Activated T-cell treated with anti-CD3 and anti-CD28 coated beads, Interleukin-2, amount 50 U/mL, for 48 hours (primary cell): ENCODE data around the gene MGAT4C.
"Not testable (repeated sequence)": the region's sequence is repeated elsewhere in the genome, so short reads cannot be mapped to it uniquely, and the experiment has no call there.

Experiments
- DNase-seq, 2 experiments: peaks; one replicate each; pipeline ENCODE4 v3.0.0-alpha.2; 2020

Gene MGAT4C

DNA sequence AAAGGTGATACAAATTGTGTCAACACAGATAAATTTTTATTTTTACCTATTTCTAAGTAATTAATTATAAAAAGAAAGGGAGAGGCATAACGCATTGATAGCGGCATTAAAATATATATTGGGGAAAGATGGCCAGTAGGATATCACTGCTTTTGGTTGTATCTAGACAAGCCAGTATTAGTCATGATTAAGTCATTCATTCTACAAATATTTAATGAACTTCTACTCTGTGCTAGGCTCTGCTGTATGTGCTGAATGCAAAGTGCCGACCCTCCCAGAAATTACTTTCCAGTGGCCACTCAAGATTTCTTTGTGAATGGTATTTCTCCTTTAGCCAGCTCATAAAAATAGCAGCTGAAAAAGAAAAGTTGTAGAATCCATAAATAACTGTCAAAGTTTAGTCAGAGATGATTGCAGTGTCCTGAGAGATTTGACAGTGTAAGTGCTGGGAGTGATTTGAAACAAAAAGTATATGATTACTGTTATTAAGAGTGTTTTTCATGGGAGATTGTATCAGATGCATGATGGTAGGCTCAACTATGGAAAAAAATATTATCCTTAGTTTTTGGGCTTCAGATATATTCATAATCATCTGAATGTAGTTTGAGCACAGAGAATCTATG lies 133.2 kb downstream of the MGAT4C start:
- no peak for DNase-seq

DNA sequence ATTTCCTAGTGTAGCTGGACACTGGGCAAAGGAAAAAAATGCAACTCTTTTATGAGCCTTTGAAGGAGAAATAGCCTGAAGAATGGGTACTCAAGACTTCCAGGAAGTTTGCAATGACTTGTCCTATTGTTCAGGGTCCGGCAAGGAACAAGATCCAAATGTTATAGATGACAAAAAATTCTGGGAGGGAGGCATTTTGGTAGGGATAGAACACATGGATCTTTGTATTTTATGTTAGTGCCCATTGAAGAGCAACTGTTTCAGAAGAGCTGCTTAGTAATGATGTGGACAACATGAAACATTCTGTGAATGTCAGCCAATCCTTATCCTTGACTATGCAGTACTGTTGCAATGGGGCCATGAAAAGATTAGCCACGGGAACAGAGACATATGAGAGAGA lies 138.0 kb downstream of the MGAT4C start:
- no peak for DNase-seq

DNA sequence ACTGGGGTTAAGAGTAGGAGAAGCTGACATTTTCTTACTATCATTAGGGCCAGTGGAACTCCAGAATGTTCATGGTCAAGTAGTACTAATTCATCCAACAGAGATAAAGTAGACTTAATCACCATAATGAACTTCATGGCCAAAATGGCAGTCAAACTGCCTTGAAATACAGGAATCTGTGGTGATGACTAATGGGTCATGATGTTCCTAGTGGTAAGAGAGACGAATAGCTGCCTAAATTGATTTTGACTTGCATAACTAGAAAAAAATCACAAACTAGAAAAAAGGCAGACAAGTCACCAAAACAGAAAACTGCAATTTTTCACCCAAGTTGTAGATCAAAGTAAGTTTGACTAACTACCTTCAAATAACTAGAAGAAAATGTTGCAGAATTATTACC lies 138.5 kb downstream of the MGAT4C start:
- DNase-seq = no peak

DNA sequence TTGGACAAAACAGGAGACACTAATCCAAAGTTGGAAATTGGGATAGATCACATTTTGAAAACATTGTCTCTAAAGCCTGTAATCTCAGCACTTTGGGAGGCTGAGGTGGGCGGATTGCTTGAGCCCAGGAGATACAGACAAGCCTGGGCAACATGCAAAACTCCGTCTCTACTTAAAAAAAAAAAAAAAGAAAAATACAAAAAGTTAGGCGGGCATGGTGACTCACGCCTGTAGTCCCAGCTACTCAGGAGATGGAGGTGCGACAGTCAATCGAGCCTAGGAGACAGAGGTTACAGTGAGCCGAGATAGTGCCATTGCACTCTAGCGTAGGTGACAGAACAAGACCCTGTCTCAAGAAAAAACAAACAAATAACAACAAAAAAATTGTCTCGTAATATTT lies 152.1 kb downstream of the MGAT4C start:
- no peak for DNase-seq

DNA sequence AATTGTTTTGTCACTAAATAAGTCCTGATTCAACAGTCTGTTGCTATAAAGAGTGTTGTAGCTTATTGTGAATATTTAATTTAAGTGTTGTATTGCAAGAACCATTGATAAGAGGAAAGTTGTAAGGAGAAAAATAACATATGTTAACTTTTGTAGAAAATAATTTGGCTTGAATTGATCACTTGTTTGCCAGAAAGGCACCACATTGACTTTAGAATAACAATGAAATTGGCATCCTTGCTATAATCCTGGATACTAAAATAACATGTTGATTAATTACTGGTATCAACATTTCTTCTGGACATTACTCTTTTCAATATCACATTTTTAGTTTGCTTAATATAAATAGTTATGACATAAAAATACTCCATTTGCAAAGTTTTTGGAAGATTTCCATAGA lies 159.0 kb downstream of the MGAT4C start:
- DNase-seq = no peak

DNA sequence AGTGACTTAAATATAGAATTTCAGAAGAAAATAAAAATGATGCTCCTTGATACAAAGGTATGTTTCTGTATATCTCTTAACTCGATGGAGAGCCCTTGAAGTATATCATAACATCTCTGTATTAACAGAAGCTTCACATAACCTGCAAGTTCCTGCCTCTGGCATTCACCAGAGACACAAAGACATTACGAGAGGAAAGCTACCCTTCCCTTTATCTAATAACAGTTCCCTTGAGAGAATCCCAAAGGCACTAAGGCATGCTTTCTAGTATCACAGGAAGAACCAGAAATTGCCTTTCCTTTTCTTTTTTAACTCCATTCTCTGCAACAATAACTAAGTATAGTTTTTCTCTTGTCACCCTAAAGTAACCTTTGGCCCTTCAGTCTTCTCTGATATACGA lies 164.5 kb downstream of the MGAT4C start:
- DNase-seq = no peak

DNA sequence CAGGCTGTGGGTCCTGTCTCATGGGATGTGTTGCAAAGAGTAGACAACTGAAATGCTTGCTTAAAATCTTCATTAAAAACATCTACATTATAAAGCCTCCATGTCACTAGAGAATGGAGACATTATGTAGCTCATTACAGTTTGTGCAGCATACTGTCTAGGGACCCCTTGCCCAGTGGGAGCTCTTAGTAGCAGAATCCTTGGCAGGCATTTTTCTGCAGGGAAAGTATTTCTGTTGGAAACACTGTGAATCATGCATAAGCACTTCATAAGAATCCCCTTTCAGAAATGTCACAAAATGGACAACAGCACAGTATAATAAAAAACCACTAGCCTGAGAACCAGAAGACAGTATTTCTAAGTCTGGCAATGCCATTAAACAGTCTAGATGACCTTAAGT lies 174.3 kb downstream of the MGAT4C start:
- no peak for DNase-seq

DNA sequence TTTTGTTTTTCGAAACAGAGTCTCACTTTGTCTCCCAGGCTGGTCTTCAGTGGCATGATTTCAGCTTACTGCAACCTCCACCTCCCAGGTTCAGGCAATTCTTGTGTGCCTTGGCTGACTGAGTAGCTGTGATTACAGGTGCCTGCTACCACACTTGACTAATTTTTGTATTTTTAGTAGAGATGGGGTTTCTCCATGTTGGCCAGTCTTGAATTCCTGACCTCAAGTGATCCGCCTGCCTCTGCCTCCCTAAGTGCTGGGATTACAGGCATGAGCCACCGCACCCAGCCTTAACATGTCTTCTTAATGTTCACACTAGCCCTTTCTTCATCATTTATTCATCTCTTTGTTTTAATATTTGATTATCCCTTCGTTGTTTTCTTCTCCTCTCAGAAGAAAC lies 197.1 kb downstream of the MGAT4C start:
- DNase-seq = not testable (repeated sequence)

DNA sequence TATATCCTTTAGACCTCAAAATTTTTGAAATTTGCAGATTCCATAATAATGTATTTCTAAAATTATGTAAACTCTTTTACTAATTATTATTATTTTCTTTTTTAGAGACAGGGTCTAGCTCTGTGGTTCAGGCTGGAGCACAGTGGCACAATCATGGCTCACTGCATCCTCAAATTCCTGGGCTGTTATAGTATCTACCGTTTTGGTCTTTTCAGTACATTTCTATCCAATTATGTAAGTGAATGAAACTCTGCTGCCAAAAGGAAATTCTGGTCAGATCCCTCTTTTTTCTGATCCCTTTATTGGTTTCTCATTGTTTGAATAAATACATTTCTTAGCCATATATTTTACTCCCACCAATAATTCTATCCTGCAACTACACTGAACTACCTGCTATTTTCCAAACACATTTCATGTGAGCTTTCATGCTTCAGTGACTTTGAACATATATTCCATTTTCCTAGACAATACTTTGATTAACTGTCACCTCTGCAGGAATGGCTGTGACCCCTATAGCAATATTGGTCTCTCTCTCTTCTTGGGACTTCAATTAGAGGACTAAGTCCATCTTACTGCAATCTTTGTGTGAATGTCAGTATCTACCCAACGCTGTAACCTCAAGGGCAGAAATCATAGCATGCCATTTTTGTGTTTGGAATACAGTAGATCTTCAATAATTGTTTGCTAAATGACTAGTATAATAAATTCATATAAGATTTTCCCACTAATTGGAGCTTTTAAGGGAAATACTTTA lies 198.9 kb downstream of the MGAT4C start:
- no peak for DNase-seq

DNA sequence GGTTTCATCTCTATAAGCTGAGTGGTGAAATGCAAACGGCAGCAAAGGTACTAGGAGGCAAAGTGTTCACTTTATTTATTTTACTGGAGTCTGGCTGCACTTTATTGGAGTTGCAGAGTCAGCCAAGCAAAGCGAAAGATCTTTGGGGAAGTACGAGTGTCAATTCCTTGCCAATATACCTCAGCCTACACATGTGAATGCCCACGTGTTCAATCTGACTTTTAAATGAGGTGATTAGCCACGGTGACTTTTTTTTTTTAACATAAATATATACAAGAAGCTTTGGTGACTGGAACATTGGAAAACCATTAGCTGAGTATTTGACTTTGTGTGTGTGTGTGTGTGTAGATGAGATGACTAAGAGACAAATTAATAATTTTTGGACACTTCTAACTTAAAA lies 203.3 kb downstream of the MGAT4C start:
- no peak for DNase-seq

DNA sequence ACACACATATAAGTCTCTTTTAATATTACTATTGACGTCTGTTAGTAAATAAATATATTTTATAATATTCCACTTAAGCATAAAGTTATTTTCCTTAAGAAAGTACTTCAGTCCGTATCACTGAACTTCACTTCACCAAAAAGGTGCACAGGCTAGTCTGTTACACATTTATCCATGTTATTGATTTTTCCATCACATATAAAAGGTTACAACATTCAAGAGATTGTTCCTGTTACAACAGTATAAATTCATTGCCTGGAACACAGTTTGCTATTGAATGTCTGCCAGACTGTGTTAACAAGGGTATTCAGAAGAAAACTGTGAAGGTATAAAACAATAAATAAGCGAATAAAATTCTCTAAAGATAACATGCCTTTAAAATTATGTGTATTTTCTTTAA lies 206.2 kb downstream of the MGAT4C start:
- DNase-seq = no peak

DNA sequence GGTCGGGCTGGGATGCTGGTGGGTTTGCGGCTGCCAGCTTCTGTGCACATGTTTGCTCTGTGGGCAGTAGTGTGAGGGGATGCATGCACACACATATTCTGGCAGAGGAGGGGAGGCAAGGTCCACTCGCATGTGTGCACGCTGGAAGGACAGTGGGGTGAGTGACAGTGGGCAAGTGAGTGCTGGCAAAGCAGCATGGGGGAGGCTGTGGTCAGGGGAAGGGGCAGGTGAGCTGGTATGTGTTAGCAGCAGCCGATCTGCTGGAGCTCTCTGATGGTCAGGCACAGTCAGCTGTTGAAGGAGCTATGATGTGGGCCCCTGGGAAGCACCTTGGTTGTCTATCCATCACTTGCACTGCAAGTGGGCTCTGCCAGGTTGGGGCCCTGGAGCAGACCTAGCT lies 211.8 kb downstream of the MGAT4C start:
- no peak for DNase-seq

DNA sequence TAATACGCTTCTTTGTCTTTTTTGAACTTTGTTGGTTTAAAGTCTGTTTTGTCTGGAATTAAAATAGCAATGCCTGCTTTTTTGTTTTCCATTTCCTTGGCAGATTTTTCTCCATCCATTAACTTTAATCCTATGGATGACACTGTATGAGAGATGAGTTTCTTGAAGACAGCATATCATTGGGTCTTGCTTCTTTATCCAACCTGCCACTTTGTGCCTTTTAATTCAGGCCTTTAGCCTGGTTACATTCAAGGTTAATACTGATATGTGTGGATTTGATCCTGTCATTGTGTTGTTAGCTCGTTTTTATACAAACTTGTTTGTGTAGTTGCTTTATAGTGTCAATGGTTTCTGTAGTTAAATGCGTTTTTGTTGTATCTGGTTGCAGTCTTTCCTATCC lies 214.1 kb downstream of the MGAT4C start:
- no peak for DNase-seq

DNA sequence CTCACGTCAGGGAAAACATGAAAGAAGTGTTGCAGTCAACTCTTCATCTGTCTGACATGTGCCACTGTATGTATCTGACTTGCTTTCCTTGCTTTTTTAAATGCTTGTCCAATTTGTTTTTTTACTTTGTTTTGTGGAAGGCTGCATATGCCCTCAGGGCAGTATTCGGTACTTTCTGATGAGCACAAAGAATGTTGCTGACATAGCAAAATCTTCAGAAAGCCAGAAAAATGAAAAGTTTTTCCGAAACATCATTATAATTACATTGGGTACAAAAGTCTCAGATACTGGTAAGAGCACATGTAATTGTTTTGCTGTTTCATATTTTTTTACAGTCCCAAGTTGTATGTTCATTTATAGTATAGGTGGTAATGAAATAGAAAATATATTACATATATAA lies 237.8 kb downstream of the MGAT4C start:
- no peak for DNase-seq

DNA sequence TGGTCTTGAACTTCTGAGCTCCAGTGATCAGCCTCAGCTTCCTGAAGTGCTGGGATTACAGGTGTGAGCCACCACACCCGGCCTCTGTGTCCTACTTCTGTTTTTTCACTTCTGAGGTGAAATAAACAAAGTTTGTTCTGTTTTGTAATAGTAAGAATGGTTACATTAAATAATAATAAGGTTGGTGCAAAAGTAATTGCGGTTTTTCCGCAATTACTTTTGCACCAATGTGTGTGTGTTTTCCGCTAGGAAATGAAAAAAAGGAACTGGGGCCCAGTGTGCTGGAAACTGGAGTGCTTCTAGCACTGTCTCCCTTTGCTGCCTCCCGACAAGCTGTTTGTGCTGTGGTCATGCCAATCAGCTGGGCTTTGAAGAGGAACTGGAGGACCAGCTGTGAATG lies 241.2 kb downstream of the MGAT4C start:
- no peak for DNase-seq

DNA sequence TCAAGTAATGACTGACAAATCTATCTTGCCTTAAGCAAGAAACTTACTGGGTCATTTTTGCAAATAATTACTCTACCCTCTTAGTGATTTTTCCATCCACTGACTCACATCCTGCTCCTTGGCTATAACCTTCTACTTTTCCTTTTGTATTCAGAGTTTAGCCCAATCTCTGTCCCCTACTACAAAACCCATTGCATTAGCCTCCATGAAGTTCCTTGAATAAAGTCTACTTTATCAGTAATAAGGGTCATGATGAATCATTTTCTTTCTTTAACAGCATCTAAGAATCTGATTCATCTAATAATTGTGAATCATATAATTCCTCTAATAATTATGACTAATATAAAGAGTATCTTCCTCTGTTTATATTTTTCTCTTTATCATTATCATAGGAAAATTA lies 249.5 kb downstream of the MGAT4C start:
- no peak for DNase-seq

DNA sequence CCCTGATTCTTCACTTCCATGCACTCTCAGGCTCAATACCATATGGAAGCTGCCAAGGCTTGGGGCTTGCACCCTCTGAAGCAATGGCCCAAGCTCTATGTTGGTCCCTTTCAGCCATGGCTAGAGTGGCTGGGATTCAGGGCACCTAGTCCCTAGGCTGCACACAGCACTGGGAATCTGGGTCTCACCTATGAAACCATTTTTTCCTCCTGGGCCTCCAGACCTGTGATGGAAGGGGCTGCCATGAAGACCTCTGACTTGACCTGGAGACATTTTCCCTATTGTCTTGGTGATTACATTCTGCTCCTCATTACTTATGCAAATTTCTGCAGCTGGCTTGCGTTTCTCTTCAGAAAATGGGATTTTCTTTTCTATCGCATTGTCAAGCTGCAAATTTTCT lies 258.1 kb downstream of the MGAT4C start:
- no peak for DNase-seq

DNA sequence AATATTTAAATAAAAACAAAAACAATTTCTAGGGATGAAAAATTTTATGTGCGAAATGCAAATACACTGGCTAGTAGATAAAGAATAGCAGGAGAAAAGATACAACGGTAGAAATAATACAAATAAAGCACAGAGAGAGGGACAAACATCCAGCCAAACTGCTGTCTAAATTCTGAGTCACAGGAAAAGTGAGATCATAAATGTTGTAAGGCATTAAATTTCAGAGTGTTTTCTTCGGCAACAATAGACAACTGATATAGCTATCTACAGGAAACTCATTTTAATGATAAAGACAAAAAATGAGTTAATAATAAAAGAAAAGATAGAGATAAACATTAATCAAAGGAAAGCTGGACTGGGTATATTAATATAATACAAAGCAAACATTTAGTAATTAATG lies 259.9 kb downstream of the MGAT4C start:
- DNase-seq = no peak

DNA sequence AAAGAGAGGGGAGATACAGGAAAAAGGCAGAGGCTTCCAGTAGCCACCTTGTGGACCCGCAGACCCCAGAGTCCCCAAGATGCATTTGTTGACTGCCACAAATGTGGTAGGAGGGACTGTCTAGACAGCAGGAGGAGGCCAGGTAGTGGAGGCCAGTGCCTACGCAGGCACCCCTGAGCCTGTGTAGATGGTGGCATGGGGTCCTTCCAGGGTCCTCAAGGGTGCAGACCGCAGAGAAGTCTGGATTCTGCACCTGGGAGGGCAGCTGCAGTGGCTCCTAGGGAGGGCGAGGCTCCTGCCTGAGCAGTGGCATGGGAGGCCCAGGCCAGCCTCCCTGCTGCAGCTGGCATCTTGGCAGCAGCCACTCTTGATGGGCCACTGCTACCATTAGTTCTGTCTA lies 262.4 kb downstream of the MGAT4C start:
- no peak for DNase-seq

DNA sequence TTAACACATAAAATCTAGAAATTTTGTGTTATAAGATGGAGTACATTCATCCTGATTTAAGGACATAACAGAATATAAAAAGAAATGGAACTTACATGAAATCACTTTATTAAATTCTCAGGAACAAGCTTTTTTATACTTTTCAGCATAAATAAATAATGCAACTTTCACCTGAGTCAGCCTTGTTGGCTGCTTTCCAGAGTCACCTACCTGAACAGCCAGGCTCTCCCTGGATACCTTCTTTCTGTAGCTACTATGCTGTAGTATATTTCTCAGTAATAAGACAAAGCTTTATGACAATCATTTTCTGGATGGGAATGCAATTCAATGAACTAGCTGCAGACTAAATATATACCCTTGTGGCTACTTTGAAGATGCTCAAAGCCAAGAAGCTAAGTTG lies 270.2 kb downstream of the MGAT4C start:
- no peak for DNase-seq

DNA sequence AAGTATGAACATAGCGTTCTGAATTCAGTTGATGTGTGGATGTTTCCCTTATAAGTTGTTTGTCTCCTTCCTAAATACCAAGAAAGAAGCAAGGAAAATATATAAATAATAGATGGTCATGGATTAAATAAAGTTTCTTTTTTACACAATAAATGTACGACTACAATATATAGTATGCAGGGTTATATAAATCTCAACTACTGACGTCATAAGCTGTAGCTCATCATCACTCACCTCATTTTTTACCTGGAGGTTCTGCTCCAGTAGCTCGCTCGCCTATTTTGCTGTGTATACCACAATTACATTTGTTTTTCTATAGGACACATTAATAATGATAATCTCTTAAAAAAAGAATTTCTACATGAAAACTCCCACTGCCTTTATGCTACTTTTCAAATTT lies 272.6 kb downstream of the MGAT4C start:
- no peak for DNase-seq

DNA sequence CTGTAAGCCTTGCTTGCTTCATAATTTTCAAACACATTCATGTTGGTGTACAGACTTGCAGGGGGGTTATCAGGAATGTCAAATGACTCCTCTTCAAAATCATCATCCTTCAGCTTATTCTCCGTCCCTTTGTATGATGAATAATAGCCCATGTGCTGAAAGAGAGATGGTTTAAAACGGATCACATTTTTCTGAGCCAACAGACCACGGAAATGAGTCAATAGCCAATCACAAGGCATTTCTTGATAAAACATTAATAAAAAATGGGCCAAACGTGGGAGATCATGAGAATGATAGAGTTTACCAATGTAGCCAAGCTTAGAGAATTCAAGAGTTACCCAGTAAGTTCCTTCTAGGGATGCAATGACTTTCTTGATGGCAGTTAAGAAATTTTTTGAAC lies 276.6 kb downstream of the MGAT4C start:
- DNase-seq = no peak

DNA sequence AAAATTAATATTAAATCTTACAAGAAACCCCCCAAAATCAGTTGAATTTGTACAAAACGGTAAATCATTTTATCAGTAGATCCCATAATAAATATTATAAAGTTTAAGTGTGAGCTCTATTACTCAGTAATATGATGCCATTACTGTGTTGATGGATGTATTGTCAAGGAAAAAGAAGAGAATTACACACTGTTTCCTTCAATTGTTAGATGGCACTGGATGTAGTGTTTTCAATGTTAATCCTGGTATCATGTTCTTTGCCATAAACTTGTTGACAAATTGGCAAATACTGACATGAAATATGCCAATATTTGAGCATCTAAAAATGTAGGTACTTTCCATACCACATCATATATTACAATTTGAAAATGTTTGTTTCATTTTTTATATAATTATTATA lies 280.5 kb downstream of the MGAT4C start:
- no peak for DNase-seq

DNA sequence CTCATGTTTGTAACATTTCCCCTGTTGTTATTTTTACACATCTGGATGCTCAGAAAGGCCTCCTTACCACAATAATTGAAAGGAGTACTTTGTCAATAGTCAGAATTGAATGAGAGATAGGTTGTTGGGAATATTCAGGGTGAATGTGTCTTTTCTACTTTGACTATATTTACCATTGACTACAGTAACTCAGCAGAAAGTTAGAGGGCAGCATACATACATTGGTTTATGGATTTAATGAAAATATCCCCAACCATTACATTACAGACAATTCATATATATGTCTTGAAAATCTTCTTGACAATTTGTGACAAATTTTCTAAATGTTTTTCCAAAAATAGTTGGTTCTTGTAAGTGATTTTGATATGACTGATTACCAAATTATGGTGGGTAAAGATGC lies 284.4 kb downstream of the MGAT4C start:
- no peak for DNase-seq

DNA sequence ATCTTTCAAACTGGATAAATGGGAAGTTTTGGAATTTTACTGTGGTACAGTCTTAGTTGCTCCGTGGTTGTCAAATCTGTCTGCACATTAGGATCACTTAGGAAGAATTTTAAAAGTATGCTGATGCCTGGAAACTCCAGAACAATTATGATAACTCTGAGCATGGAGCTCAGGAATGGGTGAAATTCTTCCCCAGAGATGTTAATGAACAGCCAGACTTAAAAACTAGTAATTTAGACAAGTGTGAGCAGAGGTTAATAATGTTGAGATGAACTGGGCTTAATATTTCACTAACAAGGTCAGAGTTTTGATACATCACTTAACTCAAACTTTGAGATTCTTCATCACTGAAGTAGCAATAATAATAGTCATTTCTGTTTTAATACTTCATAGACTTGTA lies 287.6 kb downstream of the MGAT4C start:
- DNase-seq = no peak
